Fibroblast of villous mesenchyme (primary cell): ENCODE results near the gene HGFAC. TPM values are rescaled to one million over a fixed set of nuclear protein-coding genes. Genes with fewer than 3 reads are reported as not detected.
"Not testable (repeated sequence)": the region's sequence is repeated elsewhere in the genome, so short reads cannot be mapped to it uniquely, and the experiment has no call there.

Experiments
- DNase-seq: peaks from one replicate; pipeline ENCODE4 v3.0.0-alpha.2; 2010; ENCODE audit warnings: low read depth
- H3K4me3 ChIP-seq: 2 replicates; pipeline ENCODE4 v1.5.1; 2011; ENCODE audit warnings: low read depth, mild to moderate bottlenecking, low read length
- total RNA-seq: library from RNA; depleted of rRNA; stranded (reverse); fragments of >200 nt; gene quantifications from 2 replicates; pipeline ENCODE4 v1.2.3, GENCODE V29; 2012
- TF ChIP-seq, protein P1 (sequence below): IDR thresholded peaks from 2 replicates; pipeline ENCODE4 v1.5.1; 2012; ENCODE audit warnings: low read depth, mild to moderate bottlenecking, low read length; ENCODE audit not compliant: insufficient read depth

Gene HGFAC
- total RNA-seq, 1 donor, result not detected

DNA sequence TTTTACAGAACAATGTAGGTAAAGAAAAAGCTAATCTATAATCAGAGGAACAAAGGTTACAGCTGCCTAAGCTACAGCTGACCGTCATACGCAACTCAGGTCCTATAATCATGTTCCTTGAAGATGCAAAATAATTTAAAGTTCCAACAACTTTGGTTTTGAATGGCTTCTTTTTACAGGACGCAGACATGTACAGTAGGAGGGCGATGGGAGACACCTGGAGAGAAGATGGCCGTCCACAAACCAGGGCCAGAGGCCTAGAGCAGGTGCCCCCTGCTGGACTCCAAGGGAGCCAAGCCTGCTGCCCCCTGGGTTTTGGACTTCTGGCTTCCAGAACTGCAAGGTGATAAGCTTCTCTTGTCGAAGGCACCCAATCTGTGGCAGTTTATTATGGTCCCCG is 10.6 kb downstream of the HGFAC start:
- TF ChIP-seq, protein P1, sequence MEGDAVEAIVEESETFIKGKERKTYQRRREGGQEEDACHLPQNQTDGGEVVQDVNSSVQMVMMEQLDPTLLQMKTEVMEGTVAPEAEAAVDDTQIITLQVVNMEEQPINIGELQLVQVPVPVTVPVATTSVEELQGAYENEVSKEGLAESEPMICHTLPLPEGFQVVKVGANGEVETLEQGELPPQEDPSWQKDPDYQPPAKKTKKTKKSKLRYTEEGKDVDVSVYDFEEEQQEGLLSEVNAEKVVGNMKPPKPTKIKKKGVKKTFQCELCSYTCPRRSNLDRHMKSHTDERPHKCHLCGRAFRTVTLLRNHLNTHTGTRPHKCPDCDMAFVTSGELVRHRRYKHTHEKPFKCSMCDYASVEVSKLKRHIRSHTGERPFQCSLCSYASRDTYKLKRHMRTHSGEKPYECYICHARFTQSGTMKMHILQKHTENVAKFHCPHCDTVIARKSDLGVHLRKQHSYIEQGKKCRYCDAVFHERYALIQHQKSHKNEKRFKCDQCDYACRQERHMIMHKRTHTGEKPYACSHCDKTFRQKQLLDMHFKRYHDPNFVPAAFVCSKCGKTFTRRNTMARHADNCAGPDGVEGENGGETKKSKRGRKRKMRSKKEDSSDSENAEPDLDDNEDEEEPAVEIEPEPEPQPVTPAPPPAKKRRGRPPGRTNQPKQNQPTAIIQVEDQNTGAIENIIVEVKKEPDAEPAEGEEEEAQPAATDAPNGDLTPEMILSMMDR, result peak; percentile 46
- DNase-seq, result peak; percentile 4
- no peak overlapping the region for H3K4me3 ChIP-seq

DNA sequence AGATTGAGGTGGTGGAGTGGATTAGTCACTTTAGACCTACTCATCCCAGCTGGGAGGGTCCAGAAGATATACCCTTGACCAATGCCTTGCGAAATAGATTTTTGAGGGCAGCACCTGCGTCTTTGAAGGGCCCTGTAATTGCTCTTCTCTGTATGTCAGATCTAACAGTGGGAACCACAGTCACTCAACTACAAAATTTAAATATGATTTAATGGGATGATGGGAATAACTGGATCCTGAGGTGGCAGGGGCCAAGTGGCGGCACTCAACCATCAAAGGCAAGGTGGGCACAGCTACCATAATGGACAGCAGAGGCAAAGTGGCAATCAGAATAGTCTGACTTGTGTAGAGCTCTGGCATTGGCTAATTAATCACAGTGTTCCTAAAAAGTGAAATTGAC is 13.8 kb downstream of the HGFAC start:
- not testable (repeated sequence) for DNase-seq, H3K4me3 ChIP-seq

GRCh38 chr4:3458371-3458770 is 16.6 kb downstream of the HGFAC start:
- H3K4me3 ChIP-seq, result no peak overlapping the region
- TF ChIP-seq, protein P1, result no peak
- no peak for DNase-seq

DNA sequence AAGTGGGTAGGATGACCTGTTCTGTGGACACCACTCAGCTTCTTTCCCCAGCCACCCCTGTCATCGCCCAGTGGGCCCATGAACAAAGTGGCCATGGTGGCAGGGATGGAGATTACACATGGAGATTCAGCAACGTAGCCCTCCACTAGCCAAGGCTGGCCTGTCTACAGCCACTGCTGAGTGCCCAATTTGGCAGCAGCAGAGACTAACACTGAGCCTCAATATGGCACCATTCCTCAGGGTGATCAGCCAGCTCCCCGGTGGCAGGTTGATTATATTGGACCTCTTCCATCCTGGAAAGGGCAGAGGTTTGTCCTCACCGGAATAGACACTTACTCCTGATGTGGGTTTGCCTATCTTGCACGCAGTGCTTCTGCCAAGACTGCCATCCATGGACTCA is 17.4 kb downstream of the HGFAC start:
- H3K4me3 ChIP-seq, DNase-seq: not testable (repeated sequence)

DNA sequence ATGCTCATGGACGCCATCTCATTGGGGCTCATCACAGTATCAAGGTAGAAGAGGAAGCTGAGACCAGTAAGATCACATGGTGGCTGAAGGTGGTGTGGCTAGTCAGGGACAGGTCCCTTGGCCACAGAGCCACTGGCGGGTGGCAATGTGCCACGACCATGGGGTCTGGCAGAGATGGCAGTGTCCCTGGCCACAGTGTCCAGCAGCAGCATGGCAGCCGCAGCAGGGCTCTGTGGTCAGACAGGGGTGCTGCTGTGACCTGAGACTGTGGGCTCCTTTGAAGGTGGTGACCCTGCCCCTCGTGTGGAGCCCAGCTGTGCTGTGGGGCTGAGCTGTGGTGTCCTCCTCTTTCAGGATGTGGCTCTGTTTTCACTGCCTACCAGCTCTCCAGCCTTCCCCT is 19.2 kb downstream of the HGFAC start:
- no peak overlapping the region for H3K4me3 ChIP-seq
- TF ChIP-seq, protein P1, result no peak
- DNase-seq, result no peak

DNA sequence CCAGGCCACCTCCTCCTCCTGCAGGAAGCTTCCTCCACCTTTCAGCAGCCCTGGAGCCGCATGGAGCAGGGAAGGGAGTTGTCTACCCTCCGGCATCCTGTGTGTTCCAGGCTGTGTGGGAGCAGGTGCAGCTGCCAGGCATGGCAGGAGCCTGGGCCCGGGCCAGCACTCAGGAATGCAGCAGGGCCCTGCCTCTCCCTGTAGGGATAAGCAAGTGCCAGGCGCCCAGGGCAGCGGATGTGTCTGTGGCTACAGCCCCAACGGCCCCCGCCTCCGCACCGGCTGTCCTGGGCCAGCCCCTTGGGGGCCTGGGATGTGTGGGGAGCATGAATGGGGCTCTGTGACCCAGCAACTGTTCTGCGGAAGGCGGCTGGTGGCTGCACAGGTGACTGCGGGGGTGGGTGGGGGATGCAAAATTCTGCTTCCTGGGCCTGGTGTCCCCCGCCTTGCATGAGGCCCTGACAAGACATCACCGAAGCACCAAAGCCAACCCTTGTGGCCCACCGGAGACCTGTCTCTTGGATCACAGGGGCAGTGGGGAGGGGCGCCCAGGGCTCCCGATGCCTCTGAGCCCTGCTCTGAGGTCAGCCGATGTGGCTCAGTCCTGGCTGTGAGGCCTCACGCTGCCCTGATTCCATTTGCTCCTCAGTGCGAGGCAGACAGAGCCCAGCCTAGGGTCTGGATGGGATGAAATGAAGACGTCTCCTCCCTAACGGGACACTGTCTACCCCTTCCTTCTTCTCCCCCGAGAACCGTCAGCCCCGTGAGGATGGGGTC is 19.9 kb downstream of the HGFAC start:
- TF ChIP-seq, protein P1, result no peak
- DNase-seq, result no peak
- no peak overlapping the region for H3K4me3 ChIP-seq

GRCh38 chr4:3462321-3462789 is 20.6 kb downstream of the HGFAC start:
- no peak overlapping the region for H3K4me3 ChIP-seq
- no peak for DNase-seq
- TF ChIP-seq, protein P1, result no peak

GRCh38 chr4:3462790-3463415 is 21.1 kb downstream of the HGFAC start, which contains the start of gene DOK7:
DOK7 (plus strand) TSS chr4:3463306; CDS start chr4:3463376, 70 bp downstream.
- H3K4me3 ChIP-seq, result peak within 1 kb of the TSS; percentile 27
- DNase-seq, result no peak
- TF ChIP-seq, protein P1, result no peak
